IMR-90 (cell line): ENCODE results near the gene LY86. TPM values are rescaled to one million over a fixed set of nuclear protein-coding genes. Genes with fewer than 3 reads are reported as not detected.
A peak's percentile ranks its signal among the peaks of the same experiment; 100 is the strongest.

Experiments used
- ATAC-seq: fragments of 200-7000 bp; cut with Tn5 transposase; 2 replicates; pipeline ENCODE4 v1.9.1; 2020; ENCODE audit warnings: low read depth, mild to moderate bottlenecking, moderate library complexity
- BruUV-seq: library from RNA; stranded (reverse); fragments of 400-500 nt; replicated peaks from 2 replicates; lab custom pipeline; 2021; lab: Mats Ljungman, UMichigan
- CTCF ChIA-PET: fragments of 300-600 bp; formaldehyde crosslinking; extraction: SDS; loops from one replicate; lab custom pipeline; 2021; ENCODE audit warnings: antibody characterized with exemption; lab: Yijun Ruan, JAX
- POLR2A ChIA-PET: fragments of 300-600 bp; sonication (Branson Sonifier 250); formaldehyde crosslinking; loops from one replicate; lab custom pipeline; 2022; ENCODE audit warnings: antibody characterized with exemption; ENCODE audit not compliant: unreplicated experiment; lab: Charles Lee
- DNase-seq: peaks from one replicate; pipeline ENCODE4 v3.0.0; 2013
- H2AFZ ChIP-seq: replicated peaks from 2 replicates; pipeline ENCODE3; 2013; ENCODE audit warnings: low read length, mild to moderate bottlenecking; ENCODE audit not compliant: poor library complexity
- H2AK5ac ChIP-seq: 2 replicates; pipeline ENCODE4 v1.6.1; 2013; ENCODE audit warnings: low read depth, low read length, inconsistent platforms
- H2AK9ac ChIP-seq: replicated peaks from 2 replicates; pipeline ENCODE3; 2013; ENCODE audit warnings: mild to moderate bottlenecking, low read depth, low read length, moderate library complexity; ENCODE audit not compliant: poor library complexity
- H2BK120ac ChIP-seq: 2 replicates; pipeline ENCODE4 v1.6.1; 2013; ENCODE audit warnings: low read depth, low read length, inconsistent platforms
- H2BK15ac ChIP-seq: 3 replicates; pipeline ENCODE4 v1.6.1; 2013; ENCODE audit warnings: low read depth, low read length, inconsistent platforms
- H2BK20ac ChIP-seq: 2 replicates; pipeline ENCODE4 v1.6.1; 2013; ENCODE audit warnings: low read depth, mild to moderate bottlenecking, inconsistent platforms, low read length, moderate library complexity
- H2BK5ac ChIP-seq: 2 replicates; pipeline ENCODE4 v1.6.1; 2013; ENCODE audit warnings: mild to moderate bottlenecking, low read depth, low read length, inconsistent platforms; ENCODE audit not compliant: poor library complexity, severe bottlenecking
- H3K14ac ChIP-seq: replicated peaks from 2 replicates; pipeline ENCODE4 v1.6.1; 2013; ENCODE audit warnings: low read depth, low read length, inconsistent platforms
- H3K18ac ChIP-seq: 2 replicates; pipeline ENCODE4 v1.6.1; 2013; ENCODE audit warnings: low read depth, low read length, control low read depth
- H3K23ac ChIP-seq: 2 replicates; pipeline ENCODE4 v1.6.1; 2013; ENCODE audit warnings: low read depth, low read length, inconsistent platforms
- H3K27ac ChIP-seq: 2 replicates; pipeline ENCODE4 v1.5.1; 2013; ENCODE audit warnings: mild to moderate bottlenecking, control low read depth, low read length; ENCODE audit not compliant: insufficient read depth
- H3K27me3 ChIP-seq: 2 replicates; pipeline ENCODE4 v1.6.1; 2013; ENCODE audit warnings: low read length; ENCODE audit not compliant: control insufficient read depth, insufficient read depth
- H3K36me3 ChIP-seq: 2 replicates; pipeline ENCODE4 v1.6.1; 2013; ENCODE audit warnings: low read length, mixed read lengths; ENCODE audit not compliant: control insufficient read depth, insufficient read depth
- H3K4ac ChIP-seq: 2 replicates; pipeline ENCODE4 v1.6.1; 2013; ENCODE audit warnings: low read depth, low read length, inconsistent platforms
- H3K4me1 ChIP-seq: 2 replicates; pipeline ENCODE4 v1.6.1; 2013; ENCODE audit warnings: low read length, mixed read lengths; ENCODE audit not compliant: control insufficient read depth, insufficient read depth
- H3K4me2 ChIP-seq: 2 replicates; pipeline ENCODE4 v1.6.1; 2013; ENCODE audit warnings: low read depth, mild to moderate bottlenecking, control low read depth, low read length, moderate library complexity
- H3K4me3 ChIP-seq: 2 replicates; pipeline ENCODE4 v1.5.1; 2013; ENCODE audit warnings: low read depth, mild to moderate bottlenecking, control low read depth, low read length, moderate library complexity; ENCODE audit not compliant: insufficient read depth
- H3K56ac ChIP-seq: 2 replicates; pipeline ENCODE4 v1.6.1; 2013; ENCODE audit warnings: low read length, inconsistent platforms; ENCODE audit not compliant: insufficient read depth; ENCODE audit errors: extremely low read depth
- H3K79me1 ChIP-seq, 2 experiments: 2 replicates each; pipeline ENCODE4 v1.6.1; 2013; ENCODE audit warnings: low read length in 2 of 2, inconsistent platforms in 1 of 2, low read depth in 1 of 2
- H3K9ac ChIP-seq: 2 replicates; pipeline ENCODE4 v1.6.1; 2013; ENCODE audit warnings: low read depth, low read length, control low read depth
- H3K9me1 ChIP-seq: 2 replicates; pipeline ENCODE4 v1.6.1; 2013; ENCODE audit warnings: low read length, inconsistent platforms; ENCODE audit not compliant: insufficient read depth
- H3K9me3 ChIP-seq: 2 replicates; pipeline ENCODE4 v1.6.1; 2013; ENCODE audit warnings: low read length; ENCODE audit not compliant: control insufficient read depth, insufficient read depth
- H4K20me1 ChIP-seq: 2 replicates; pipeline ENCODE4 v1.6.1; 2013; ENCODE audit warnings: low read length, inconsistent platforms; ENCODE audit not compliant: insufficient read depth
- H4K5ac ChIP-seq: 2 replicates; pipeline ENCODE4 v1.6.1; 2013; ENCODE audit warnings: mild to moderate bottlenecking, low read depth, low read length, control low read depth
- H4K8ac ChIP-seq, 2 experiments: 2 replicates each; pipeline ENCODE4 v1.6.1; 2013; ENCODE audit warnings: low read depth in 2 of 2, low read length in 2 of 2, control low read depth in 1 of 2, inconsistent platforms in 1 of 2
- H4K91ac ChIP-seq: 2 replicates; pipeline ENCODE4 v1.6.1; 2013; ENCODE audit warnings: low read depth, low read length, inconsistent platforms; ENCODE audit not compliant: insufficient read depth
- BHLHE40 ChIP-seq: fragments of 150-350 bp; IDR thresholded peaks from 2 replicates; pipeline ENCODE4 v1.6.1; 2016; ENCODE audit warnings: mild to moderate bottlenecking, low read depth, low read length
- CEBPB ChIP-seq: IDR thresholded peaks from 2 replicates; pipeline ENCODE4 v1.6.1; 2012; ENCODE audit warnings: low read depth, low read length, improper control_type of control experiment
- CHD1 ChIP-seq: IDR thresholded peaks from 2 replicates; pipeline ENCODE4 v1.6.1; 2012; ENCODE audit warnings: low read depth, low read length, improper control_type of control experiment
- CTCF ChIP-seq: conservative IDR thresholded peaks from 2 replicates; pipeline ENCODE4 v1.5.1; 2012; ENCODE audit warnings: mild to moderate bottlenecking, low read depth, low read length, improper control_type of control experiment
- ELK1 ChIP-seq: fragments of 150-350 bp; IDR thresholded peaks from 2 replicates; pipeline ENCODE4 v1.6.1; 2016; ENCODE audit warnings: low read depth, mild to moderate bottlenecking, low read length, moderate library complexity, borderline replicate concordance
- FOS ChIP-seq: fragments of 150-350 bp; IDR thresholded peaks from 2 replicates; pipeline ENCODE4 v1.6.1; 2016; ENCODE audit warnings: low read depth, low read length
- MAFK ChIP-seq: IDR thresholded peaks from 2 replicates; pipeline ENCODE4 v1.6.1; 2012; ENCODE audit warnings: low read depth, low read length, improper control_type of control experiment
- MAZ ChIP-seq: IDR thresholded peaks from 2 replicates; pipeline ENCODE4 v1.6.1; 2012; ENCODE audit warnings: low read depth, mild to moderate bottlenecking, low read length, improper control_type of control experiment, moderate library complexity, borderline replicate concordance
- MXI1 ChIP-seq: IDR thresholded peaks from 2 replicates; pipeline ENCODE4 v1.6.1; 2012; ENCODE audit warnings: low read depth, mild to moderate bottlenecking, low read length, moderate library complexity, borderline replicate concordance
- NFE2L2 ChIP-seq: fragments of 150-350 bp; IDR thresholded peaks from 2 replicates; pipeline ENCODE4 v1.6.1; 2016; ENCODE audit warnings: low read depth, mild to moderate bottlenecking, low read length
- POLR2A ChIP-seq: IDR thresholded peaks from 2 replicates; pipeline ENCODE4 v1.6.1; 2012; ENCODE audit warnings: mild to moderate bottlenecking, low read depth, low read length
- RAD21 ChIP-seq: IDR thresholded peaks from 2 replicates; pipeline ENCODE4 v1.6.1; 2012; ENCODE audit warnings: low read length, improper control_type of control experiment
- RCOR1 ChIP-seq: IDR thresholded peaks from 2 replicates; pipeline ENCODE4 v1.6.1; 2012; ENCODE audit warnings: mild to moderate bottlenecking, low read length, improper control_type of control experiment; ENCODE audit not compliant: insufficient replicate concordance
- RFX5 ChIP-seq: IDR thresholded peaks from 2 replicates; pipeline ENCODE4 v1.8.0; 2012; ENCODE audit warnings: low read depth, mild to moderate bottlenecking, low read length, moderate library complexity
- SMC3 ChIP-seq: fragments of 150-350 bp; IDR thresholded peaks from 2 replicates; pipeline ENCODE4 v1.6.1; 2016; ENCODE audit warnings: low read depth, mild to moderate bottlenecking, antibody characterized with exemption, low read length, moderate library complexity
- USF2 ChIP-seq: fragments of 150-350 bp; IDR thresholded peaks from 2 replicates; pipeline ENCODE4 v1.6.1; 2017; ENCODE audit warnings: mild to moderate bottlenecking, antibody characterized with exemption, low read length, low read depth
- WGBS, 2 experiments: methylation state at CpG; one replicate each; pipeline versions ENCODE4 v1.1.5 to v1.1.7; 2013; ENCODE audit warnings: missing lambda C conversion rate in 2 of 2; ENCODE audit not compliant: insufficient read length in 1 of 2; ENCODE audit errors: extremely low coverage in 2 of 2; 5-methylcytosine and 5-hydroxymethylcytosine counted together
- dilution Hi-C: fragments of 300-500 bp; cut with HindIII; formaldehyde crosslinking; loops from one replicate; pipeline ENCODE4 v1.14.3; 2018; ENCODE audit warnings: low sequenced_read_pairs; ENCODE audit not compliant: unreplicated experiment
- in situ Hi-C: fragments of 300-500 bp; cut with MboI; formaldehyde crosslinking; loops from 3 replicates; pipeline ENCODE4 v1.14.3; 2019; ENCODE audit warnings: low sequenced_read_pairs, inconsistent platforms, mixed read lengths
- intact Hi-C: fragments of 100-400 bp; cut with micrococcal nuclease; formaldehyde crosslinking; loops from 2 replicates; pipeline ENCODE4 v1.10.0; 2022
- polyA plus RNA-seq, 3 experiments: library from polyadenylated mRNA; depleted of rRNA; stranded (reverse); fragments of >200 nt; gene quantifications; 2 replicates each; pipeline ENCODE4 v1.2.3, GENCODE V29; 2012; ENCODE audit warnings: low replicate concordance in 1 of 3
- total RNA-seq: library from RNA; depleted of rRNA; stranded (reverse); fragments of >200 nt; gene quantifications from 2 replicates; pipeline ENCODE4 v1.2.3, GENCODE V29; 2012

Gene LY86
- total and polyA plus RNA-seq, 2 of the 4 experiments (the other 2 are of a cell fraction) = not detected

- H2AFZ ChIP-seq = no peak overlapping the region
- H3K27me3 ChIP-seq = no peaks in the 10 kb centered on the region; the same call in 1 of the 2 replicates
- no peak overlapping the region for H2BK15ac ChIP-seq
- no peaks in the 10 kb centered on the region for H3K79me1 ChIP-seq
- dilution Hi-C loops (no loop called here), in situ Hi-C loops (loop anchor here (10.0 to 25.0 kb wide), 2 partner anchors 570 to 937 kb away; no protein-coding TSS in a partner anchor), intact Hi-C loops (loop anchor here (5.0 kb wide), 2 partner anchors 587 to 942 kb away; no protein-coding TSS in a partner anchor)
- H3K36me3 ChIP-seq = no peaks in the 10 kb centered on the region
- no peak overlapping the region for H2AK5ac ChIP-seq
- no peak overlapping the region for H3K23ac ChIP-seq
- no peak overlapping the region for H3K4me3 ChIP-seq
- no TSS peak for BruUV-seq
- H3K27ac ChIP-seq = no peak overlapping the region
- no peak overlapping the region for H2BK20ac ChIP-seq
- H3K4ac ChIP-seq = no peak overlapping the region
- no peak overlapping the region for H3K18ac ChIP-seq
- H3K9ac ChIP-seq = no peak overlapping the region
- H3K4me2 ChIP-seq = no peak overlapping the region
- no peak overlapping the region for H4K8ac ChIP-seq
- ATAC-seq = no peak
- no peak overlapping the region for H4K5ac ChIP-seq
- no peak overlapping the region for H2BK120ac ChIP-seq
- no peaks in the 10 kb centered on the region for H3K9me3 ChIP-seq
- DNase-seq = no peak
- no peak overlapping the region for H2AK9ac ChIP-seq
- POLR2A ChIA-PET = no interaction called here
- WGBS, 2 experiments = no CpG with 5 or more reads among the region's 4 CpGs
- TF ChIP-seq SMC3 (0 out of 2 replicates have a peak, but pooled peaks have one; percentile 4), CTCF (peak; percentile 20; the same call in 1 of the 2 replicates), ELK1 (no peak), MXI1 (no peak), POLR2A (no peak), CEBPB (no peak), USF2 (no peak), RAD21 (peak; percentile 24; the same call in 1 of the 2 replicates), RFX5 (no peak), RCOR1 (no peak), CHD1 (no peak), MAFK (no peak), BHLHE40 (no peak), FOS (no peak), MAZ (no peak), NFE2L2 (no peak)
- H4K91ac ChIP-seq = no peak overlapping the region
- CTCF ChIA-PET = interaction anchor here (0.7 kb wide), 1 partner anchor 399 kb away, joined by 4 read pairs; no protein-coding TSS in a partner anchor
- H3K14ac ChIP-seq = no peak overlapping the region
- H3K56ac ChIP-seq = no peak overlapping the region
- H4K20me1 ChIP-seq = no peaks in the 10 kb centered on the region
- H3K4me1 ChIP-seq = peaks cover 2% of the 10 kb centered on the region; the same call in 1 of the 2 replicates
- H2BK5ac ChIP-seq = no peak overlapping the region
- H3K9me1 ChIP-seq = no peaks in the 10 kb centered on the region
Observed at GRCh38 chr6:6674872-6675271, 86.4 kb downstream of the LY86 start.
